ENCODE results near the gene ST6GALNAC3. TPM values are rescaled to one million over a fixed set of nuclear protein-coding genes. Genes with fewer than 3 reads are reported as not detected.

ST6GALNAC3 gene
- polyA plus RNA-seq, 2 donors = 0.27 to 0.29 TPM

- Histone ChIP-seq H3K9me3 (ENCODE audit: control insufficient read depth in 2 of 2, insufficient read depth in 1 of 2, low read depth in 1 of 2, low read length in 1 of 2) (peaks cover 0 to 2% of the 10 kb centered on the region in 2 donors), H3K36me3 (ENCODE audit: control insufficient read depth in 2 of 2, insufficient read depth in 2 of 2, low read length in 1 of 2) (no peaks in the 10 kb centered on the region), H3K4me1 (ENCODE audit: control insufficient read depth in 2 of 2, insufficient read depth in 2 of 2, low read length in 1 of 2) (no peaks in the 10 kb centered on the region), H3K4me3 (ENCODE audit: low read depth in 1 of 2, low read length in 2 of 2) (no peak overlapping the region), H3K27me3 (ENCODE audit: control insufficient read depth in 1 of 2, insufficient read depth in 2 of 2, low read length in 2 of 2) (no peaks in the 10 kb centered on the region), H3K27ac (ENCODE audit: low read depth in 2 of 2, low read length in 1 of 2) (no peak overlapping the region)
- WGBS, 2 donors = 43 to 53% methylated on average over 2 of the region's 2 CpGs
Observed at GRCh38 chr1:76661531-76661930, 587.0 kb downstream of the ST6GALNAC3 start.

GRCh38 chr1:76666499-76666898 lies 592.0 kb downstream of the ST6GALNAC3 start:
- Histone ChIP-seq H3K9me3 (ENCODE audit: control insufficient read depth in 2 of 2, insufficient read depth in 1 of 2, low read depth in 1 of 2, low read length in 1 of 2) (no peaks in the 10 kb centered on the region), H3K36me3 (ENCODE audit: control insufficient read depth in 2 of 2, insufficient read depth in 2 of 2, low read length in 1 of 2) (no peaks in the 10 kb centered on the region), H3K27me3 (ENCODE audit: control insufficient read depth in 1 of 2, insufficient read depth in 2 of 2, low read length in 2 of 2) (no peaks in the 10 kb centered on the region), H3K27ac (ENCODE audit: low read depth in 2 of 2, low read length in 1 of 2) (no peak overlapping the region), H3K4me1 (ENCODE audit: control insufficient read depth in 2 of 2, insufficient read depth in 2 of 2, low read length in 1 of 2) (no peaks in the 10 kb centered on the region), H3K4me3 (ENCODE audit: low read depth in 1 of 2, low read length in 2 of 2) (no peak overlapping the region)
- 31 to 47% methylated on average over 2 of the region's 2 CpGs for WGBS, 2 donors

- WGBS, 2 donors = 50 to 54% methylated on average over 5 of the region's 5 CpGs
Observed at GRCh38 chr1:76668046-76668445, 593.5 kb downstream of the ST6GALNAC3 start.

GRCh38 chr1:76669131-76669530 lies 594.6 kb downstream of the ST6GALNAC3 start:
- WGBS, 2 donors = 69 to 86% methylated on average over 4 of the region's 4 CpGs
- no peak overlapping the region for H3K4me3 ChIP-seq (ENCODE audit: low read depth in 1 of 2, low read length in 2 of 2)

More at GRCh38 chr1:76668046-76668445, 593.5 kb downstream of the ST6GALNAC3 start:
- H3K27ac ChIP-seq (ENCODE audit: low read depth in 2 of 2, low read length in 1 of 2) = no peak overlapping the region
- H3K4me1 ChIP-seq (ENCODE audit: control insufficient read depth in 2 of 2, insufficient read depth in 2 of 2, low read length in 1 of 2) = no peaks in the 10 kb centered on the region
- H3K27me3 ChIP-seq (ENCODE audit: control insufficient read depth in 1 of 2, insufficient read depth in 2 of 2, low read length in 2 of 2) = no peaks in the 10 kb centered on the region
- H3K36me3 ChIP-seq (ENCODE audit: control insufficient read depth in 2 of 2, insufficient read depth in 2 of 2, low read length in 1 of 2) = no peaks in the 10 kb centered on the region
- no peak overlapping the region for H3K4me3 ChIP-seq (ENCODE audit: low read depth in 1 of 2, low read length in 2 of 2)
- peaks cover 0 to 3% of the 10 kb centered on the region in 2 donors for H3K9me3 ChIP-seq (ENCODE audit: control insufficient read depth in 2 of 2, insufficient read depth in 1 of 2, low read depth in 1 of 2, low read length in 1 of 2)

GRCh38 chr1:76669624-76670315 lies 595.2 kb downstream of the ST6GALNAC3 start:
- Histone ChIP-seq H3K27me3 (ENCODE audit: control insufficient read depth in 1 of 2, insufficient read depth in 2 of 2, low read length in 2 of 2) (no peaks in the 10 kb centered on the region), H3K4me1 (ENCODE audit: control insufficient read depth in 2 of 2, insufficient read depth in 2 of 2, low read length in 1 of 2) (no peaks in the 10 kb centered on the region), H3K27ac (ENCODE audit: low read depth in 2 of 2, low read length in 1 of 2) (no peak overlapping the region), H3K36me3 (ENCODE audit: control insufficient read depth in 2 of 2, insufficient read depth in 2 of 2, low read length in 1 of 2) (no peaks in the 10 kb centered on the region), H3K9me3 (ENCODE audit: control insufficient read depth in 2 of 2, insufficient read depth in 1 of 2, low read depth in 1 of 2, low read length in 1 of 2) (peaks cover 0 to 3% of the 10 kb centered on the region in 2 donors), H3K4me3 (ENCODE audit: low read depth in 1 of 2, low read length in 2 of 2) (no peak overlapping the region)
- WGBS, 2 donors = 76 to 84% methylated on average over 3 of the region's 3 CpGs

More at GRCh38 chr1:76669131-76669530, 594.6 kb downstream of the ST6GALNAC3 start:
- Histone ChIP-seq H3K27me3 (ENCODE audit: control insufficient read depth in 1 of 2, insufficient read depth in 2 of 2, low read length in 2 of 2) (no peaks in the 10 kb centered on the region), H3K9me3 (ENCODE audit: control insufficient read depth in 2 of 2, insufficient read depth in 1 of 2, low read depth in 1 of 2, low read length in 1 of 2) (peaks cover 0 to 3% of the 10 kb centered on the region in 2 donors), H3K4me1 (ENCODE audit: control insufficient read depth in 2 of 2, insufficient read depth in 2 of 2, low read length in 1 of 2) (no peaks in the 10 kb centered on the region), H3K36me3 (ENCODE audit: control insufficient read depth in 2 of 2, insufficient read depth in 2 of 2, low read length in 1 of 2) (no peaks in the 10 kb centered on the region), H3K27ac (ENCODE audit: low read depth in 2 of 2, low read length in 1 of 2) (no peak overlapping the region)

- no peaks in the 10 kb centered on the region for H3K36me3 ChIP-seq (ENCODE audit: control insufficient read depth in 2 of 2, insufficient read depth in 2 of 2, low read length in 1 of 2)
- no peaks in the 10 kb centered on the region for H3K27me3 ChIP-seq (ENCODE audit: control insufficient read depth in 1 of 2, insufficient read depth in 2 of 2, low read length in 2 of 2)
- no peaks in the 10 kb centered on the region for H3K4me1 ChIP-seq (ENCODE audit: control insufficient read depth in 2 of 2, insufficient read depth in 2 of 2, low read length in 1 of 2)
- 89 to 97% methylated on average over 3 of the region's 3 CpGs for WGBS, 2 donors
- H3K4me3 ChIP-seq (ENCODE audit: low read depth in 1 of 2, low read length in 2 of 2) = no peak overlapping the region
- peaks cover 0 to 3% of the 10 kb centered on the region in 2 donors for H3K9me3 ChIP-seq (ENCODE audit: control insufficient read depth in 2 of 2, insufficient read depth in 1 of 2, low read depth in 1 of 2, low read length in 1 of 2)
- H3K27ac ChIP-seq (ENCODE audit: low read depth in 2 of 2, low read length in 1 of 2) = no peak overlapping the region
Observed at GRCh38 chr1:76674689-76675210, 600.2 kb downstream of the ST6GALNAC3 start.

GRCh38 chr1:76677416-76678405 lies 603.2 kb downstream of the ST6GALNAC3 start:
- H3K27me3 ChIP-seq (ENCODE audit: control insufficient read depth in 1 of 2, insufficient read depth in 2 of 2, low read length in 2 of 2) = no peaks in the 10 kb centered on the region
- WGBS, 2 donors = 69% methylated on average over 5 of the region's 5 CpGs
- no peak overlapping the region for H3K4me3 ChIP-seq (ENCODE audit: low read depth in 1 of 2, low read length in 2 of 2)
- no peaks in the 10 kb centered on the region for H3K36me3 ChIP-seq (ENCODE audit: control insufficient read depth in 2 of 2, insufficient read depth in 2 of 2, low read length in 1 of 2)
- no peak overlapping the region for H3K27ac ChIP-seq (ENCODE audit: low read depth in 2 of 2, low read length in 1 of 2)
- no peaks in the 10 kb centered on the region for H3K9me3 ChIP-seq (ENCODE audit: control insufficient read depth in 2 of 2, insufficient read depth in 1 of 2, low read depth in 1 of 2, low read length in 1 of 2)
- no peaks in the 10 kb centered on the region for H3K4me1 ChIP-seq (ENCODE audit: control insufficient read depth in 2 of 2, insufficient read depth in 2 of 2, low read length in 1 of 2)

GRCh38 chr1:76679534-76680152 lies 605.1 kb downstream of the ST6GALNAC3 start:
- Histone ChIP-seq H3K4me1 (ENCODE audit: control insufficient read depth in 2 of 2, insufficient read depth in 2 of 2, low read length in 1 of 2) (no peaks in the 10 kb centered on the region), H3K36me3 (ENCODE audit: control insufficient read depth in 2 of 2, insufficient read depth in 2 of 2, low read length in 1 of 2) (no peaks in the 10 kb centered on the region), H3K9me3 (ENCODE audit: control insufficient read depth in 2 of 2, insufficient read depth in 1 of 2, low read depth in 1 of 2, low read length in 1 of 2) (no peaks in the 10 kb centered on the region), H3K4me3 (ENCODE audit: low read depth in 1 of 2, low read length in 2 of 2) (no peak overlapping the region), H3K27ac (ENCODE audit: low read depth in 2 of 2, low read length in 1 of 2) (no peak overlapping the region), H3K27me3 (ENCODE audit: control insufficient read depth in 1 of 2, insufficient read depth in 2 of 2, low read length in 2 of 2) (no peaks in the 10 kb centered on the region)
- 80 to 84% methylated on average over 8 of the region's 8 CpGs for WGBS, 2 donors

GRCh38 chr1:76680651-76681050 lies 606.1 kb downstream of the ST6GALNAC3 start:
- Histone ChIP-seq H3K27me3 (ENCODE audit: control insufficient read depth in 1 of 2, insufficient read depth in 2 of 2, low read length in 2 of 2) (no peaks in the 10 kb centered on the region), H3K4me3 (ENCODE audit: low read depth in 1 of 2, low read length in 2 of 2) (no peak overlapping the region), H3K27ac (ENCODE audit: low read depth in 2 of 2, low read length in 1 of 2) (no peak overlapping the region), H3K9me3 (ENCODE audit: control insufficient read depth in 2 of 2, insufficient read depth in 1 of 2, low read depth in 1 of 2, low read length in 1 of 2) (no peaks in the 10 kb centered on the region), H3K36me3 (ENCODE audit: control insufficient read depth in 2 of 2, insufficient read depth in 2 of 2, low read length in 1 of 2) (no peaks in the 10 kb centered on the region), H3K4me1 (ENCODE audit: control insufficient read depth in 2 of 2, insufficient read depth in 2 of 2, low read length in 1 of 2) (no peaks in the 10 kb centered on the region)
- 57 to 67% methylated on average over 1 of the region's 1 CpG for WGBS, 2 donors

All from esophagus (tissue), 2 donors.